Liver (tissue), 3 donors: ENCODE results near the gene NUDT1.

Experiments
- FOXA1 ChIP-seq: IDR thresholded peaks from 2 replicates; pipeline ENCODE4 v1.6.1; 2016; ENCODE audit warnings: antibody characterized with exemption
- GABPA ChIP-seq, 2 donors: IDR thresholded peaks in 1 of 2; conservative IDR thresholded peaks in 1 of 2; 2 replicates each; pipeline ENCODE4 v1.6.1; 2016; ENCODE audit warnings: antibody characterized with exemption in 2 of 2, mild to moderate bottlenecking in 1 of 2, moderate library complexity in 1 of 2
- HNF4G ChIP-seq: IDR thresholded peaks from 2 replicates; pipeline ENCODE4 v1.6.1; 2016; ENCODE audit warnings: antibody characterized with exemption
- MAX ChIP-seq: IDR thresholded peaks from 2 replicates; pipeline ENCODE4 v1.6.1; 2016; ENCODE audit warnings: antibody characterized with exemption
- NR2F2 ChIP-seq: IDR thresholded peaks from 2 replicates; pipeline ENCODE4 v1.6.1; 2016; ENCODE audit warnings: antibody characterized with exemption
- RAD21 ChIP-seq, 2 donors: IDR thresholded peaks; 2 replicates each; pipeline ENCODE4 v1.6.1; 2016; ENCODE audit warnings: antibody characterized with exemption in 2 of 2, mild to moderate bottlenecking in 2 of 2
- SP1 ChIP-seq: IDR thresholded peaks from 2 replicates; pipeline ENCODE4 v1.6.1; 2018; ENCODE audit warnings: antibody characterized with exemption, mild to moderate bottlenecking
- TAF1 ChIP-seq: conservative IDR thresholded peaks from 2 replicates; pipeline ENCODE4 v1.6.1; 2016; ENCODE audit warnings: antibody characterized with exemption, mild to moderate bottlenecking
- ZBTB33 ChIP-seq: IDR thresholded peaks from 2 replicates; pipeline ENCODE4 v1.6.1; 2016; ENCODE audit warnings: antibody characterized with exemption
- TF ChIP-seq, protein P1 (sequence below): fragments of 150-350 bp; IDR thresholded peaks from 2 replicates; pipeline ENCODE4 v1.5.1; 2017; ENCODE audit warnings: improper control_type of control experiment, low read depth, low read length; ENCODE audit not compliant: missing input control
- TF ChIP-seq, protein P2 (sequence below): IDR thresholded peaks from 2 replicates; pipeline ENCODE4 v1.6.1; 2016; ENCODE audit warnings: antibody characterized with exemption, mild to moderate bottlenecking
- donor health status: healthy.
- donor health status: healthy.

- TF ChIP-seq, protein P1, sequence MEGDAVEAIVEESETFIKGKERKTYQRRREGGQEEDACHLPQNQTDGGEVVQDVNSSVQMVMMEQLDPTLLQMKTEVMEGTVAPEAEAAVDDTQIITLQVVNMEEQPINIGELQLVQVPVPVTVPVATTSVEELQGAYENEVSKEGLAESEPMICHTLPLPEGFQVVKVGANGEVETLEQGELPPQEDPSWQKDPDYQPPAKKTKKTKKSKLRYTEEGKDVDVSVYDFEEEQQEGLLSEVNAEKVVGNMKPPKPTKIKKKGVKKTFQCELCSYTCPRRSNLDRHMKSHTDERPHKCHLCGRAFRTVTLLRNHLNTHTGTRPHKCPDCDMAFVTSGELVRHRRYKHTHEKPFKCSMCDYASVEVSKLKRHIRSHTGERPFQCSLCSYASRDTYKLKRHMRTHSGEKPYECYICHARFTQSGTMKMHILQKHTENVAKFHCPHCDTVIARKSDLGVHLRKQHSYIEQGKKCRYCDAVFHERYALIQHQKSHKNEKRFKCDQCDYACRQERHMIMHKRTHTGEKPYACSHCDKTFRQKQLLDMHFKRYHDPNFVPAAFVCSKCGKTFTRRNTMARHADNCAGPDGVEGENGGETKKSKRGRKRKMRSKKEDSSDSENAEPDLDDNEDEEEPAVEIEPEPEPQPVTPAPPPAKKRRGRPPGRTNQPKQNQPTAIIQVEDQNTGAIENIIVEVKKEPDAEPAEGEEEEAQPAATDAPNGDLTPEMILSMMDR = no peak
- no peak for TF ChIP-seq GABPA (IDR thresholded peaks at IDR 0.05 in 1 of 2, conservative IDR thresholded peaks at IDR 0.05 in 1 of 2)
- no peak for TF ChIP-seq SP1
- TF ChIP-seq FOXA1 = no peak
- TF ChIP-seq MAX = no peak
- TF ChIP-seq NR2F2 = no peak
- TF ChIP-seq TAF1 = no peak
- TF ChIP-seq RAD21 (IDR thresholded peaks at IDR 0.05) = no peak
- TF ChIP-seq ZBTB33 = no peak
- TF ChIP-seq, protein P2, sequence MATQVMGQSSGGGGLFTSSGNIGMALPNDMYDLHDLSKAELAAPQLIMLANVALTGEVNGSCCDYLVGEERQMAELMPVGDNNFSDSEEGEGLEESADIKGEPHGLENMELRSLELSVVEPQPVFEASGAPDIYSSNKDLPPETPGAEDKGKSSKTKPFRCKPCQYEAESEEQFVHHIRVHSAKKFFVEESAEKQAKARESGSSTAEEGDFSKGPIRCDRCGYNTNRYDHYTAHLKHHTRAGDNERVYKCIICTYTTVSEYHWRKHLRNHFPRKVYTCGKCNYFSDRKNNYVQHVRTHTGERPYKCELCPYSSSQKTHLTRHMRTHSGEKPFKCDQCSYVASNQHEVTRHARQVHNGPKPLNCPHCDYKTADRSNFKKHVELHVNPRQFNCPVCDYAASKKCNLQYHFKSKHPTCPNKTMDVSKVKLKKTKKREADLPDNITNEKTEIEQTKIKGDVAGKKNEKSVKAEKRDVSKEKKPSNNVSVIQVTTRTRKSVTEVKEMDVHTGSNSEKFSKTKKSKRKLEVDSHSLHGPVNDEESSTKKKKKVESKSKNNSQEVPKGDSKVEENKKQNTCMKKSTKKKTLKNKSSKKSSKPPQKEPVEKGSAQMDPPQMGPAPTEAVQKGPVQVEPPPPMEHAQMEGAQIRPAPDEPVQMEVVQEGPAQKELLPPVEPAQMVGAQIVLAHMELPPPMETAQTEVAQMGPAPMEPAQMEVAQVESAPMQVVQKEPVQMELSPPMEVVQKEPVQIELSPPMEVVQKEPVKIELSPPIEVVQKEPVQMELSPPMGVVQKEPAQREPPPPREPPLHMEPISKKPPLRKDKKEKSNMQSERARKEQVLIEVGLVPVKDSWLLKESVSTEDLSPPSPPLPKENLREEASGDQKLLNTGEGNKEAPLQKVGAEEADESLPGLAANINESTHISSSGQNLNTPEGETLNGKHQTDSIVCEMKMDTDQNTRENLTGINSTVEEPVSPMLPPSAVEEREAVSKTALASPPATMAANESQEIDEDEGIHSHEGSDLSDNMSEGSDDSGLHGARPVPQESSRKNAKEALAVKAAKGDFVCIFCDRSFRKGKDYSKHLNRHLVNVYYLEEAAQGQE = no peak
- no peak for TF ChIP-seq HNF4G
Measured at GRCh38 chr7:2261611-2262010, 19.6 kb downstream of the NUDT1 start.
